ENCODE results near the gene ACAN. TPM values are rescaled to one million over a fixed set of nuclear protein-coding genes. Genes with fewer than 3 reads are reported as not detected.

Gene ACAN
- total RNA-seq, 1 experiment from 2014 or later, result not detected

DNA sequence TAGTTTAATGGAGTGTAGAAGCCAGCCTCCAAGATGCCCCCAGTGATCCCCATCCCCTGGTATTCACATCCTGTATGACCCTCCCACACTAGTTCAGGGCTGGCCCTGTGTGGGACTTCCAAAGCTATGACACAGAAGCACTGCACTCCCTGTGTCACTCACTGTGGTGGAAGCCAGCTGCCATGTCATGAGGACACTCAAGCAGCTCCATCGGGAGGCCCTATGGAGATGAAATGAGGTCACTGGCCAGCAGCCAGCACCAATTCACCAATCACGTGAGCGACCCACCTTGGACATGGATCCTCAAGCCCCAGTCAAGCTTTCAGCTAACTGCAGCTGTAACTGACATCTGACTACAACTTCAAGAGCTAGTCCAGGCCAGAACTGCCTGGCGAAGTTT, 3.9 kb upstream of the ACAN start:
- POLR2A ChIA-PET (ENCODE audit: unreplicated experiment), result no interaction called here

DNA sequence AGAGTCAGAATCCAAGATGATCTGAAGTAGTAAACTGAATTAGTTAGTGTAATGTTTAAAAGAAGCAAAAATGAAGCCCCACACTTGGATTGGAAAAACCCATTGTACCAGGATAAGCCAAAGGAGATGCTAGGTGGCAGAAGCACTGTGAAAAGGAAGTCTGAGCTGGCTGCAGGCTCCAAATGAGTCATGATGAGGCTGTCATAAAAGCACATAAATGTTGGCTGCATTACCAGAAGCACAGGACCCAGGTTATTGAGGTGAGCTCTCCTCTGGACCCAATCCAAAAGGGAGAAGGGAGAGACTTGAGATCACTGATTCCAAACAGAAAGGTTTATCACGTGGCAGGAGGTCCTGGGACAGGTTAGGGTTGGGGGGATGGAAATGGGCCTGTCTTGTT, 3.2 kb upstream of the ACAN start:
- Histone ChIP-seq H3F3A (ENCODE audit: insufficient read depth, low read depth) (no peaks in the 10 kb centered on the region), H3K9me3 (ENCODE audit: insufficient read depth, low read depth) (no peaks in the 10 kb centered on the region), H3K36me3 (ENCODE audit: low read depth) (no peaks in the 10 kb centered on the region), H3K4me2 (no peak overlapping the region), H3K4me1 (replicated peaks; ENCODE audit: insufficient read depth) (no peaks in the 10 kb centered on the region), H2AFZ (no peak overlapping the region), H3K27ac (no peak overlapping the region), H3K27me3 (ENCODE audit: insufficient read depth, low read depth) (peaks cover 86% of the 10 kb centered on the region), H3K9me2 (ENCODE audit: insufficient read depth) (no peaks in the 10 kb centered on the region), H3K4me3 (no peak overlapping the region), H3K79me2 (ENCODE audit: low read depth) (no peaks in the 10 kb centered on the region), H4K20me1 (ENCODE audit: insufficient read depth) (no peaks in the 10 kb centered on the region)
- intact Hi-C loops (cut with micrococcal nuclease; ENCODE audit: unreplicated experiment), result no loop called here
- CTCF ChIA-PET, result no interaction called here
- BruUV-seq (replicated peaks), result no TSS peak
- TF ChIP-seq EZH2 (IDR thresholded peaks at IDR 0.05; ENCODE audit: low read depth), result no peak
- TF ChIP-seq, protein P1, sequence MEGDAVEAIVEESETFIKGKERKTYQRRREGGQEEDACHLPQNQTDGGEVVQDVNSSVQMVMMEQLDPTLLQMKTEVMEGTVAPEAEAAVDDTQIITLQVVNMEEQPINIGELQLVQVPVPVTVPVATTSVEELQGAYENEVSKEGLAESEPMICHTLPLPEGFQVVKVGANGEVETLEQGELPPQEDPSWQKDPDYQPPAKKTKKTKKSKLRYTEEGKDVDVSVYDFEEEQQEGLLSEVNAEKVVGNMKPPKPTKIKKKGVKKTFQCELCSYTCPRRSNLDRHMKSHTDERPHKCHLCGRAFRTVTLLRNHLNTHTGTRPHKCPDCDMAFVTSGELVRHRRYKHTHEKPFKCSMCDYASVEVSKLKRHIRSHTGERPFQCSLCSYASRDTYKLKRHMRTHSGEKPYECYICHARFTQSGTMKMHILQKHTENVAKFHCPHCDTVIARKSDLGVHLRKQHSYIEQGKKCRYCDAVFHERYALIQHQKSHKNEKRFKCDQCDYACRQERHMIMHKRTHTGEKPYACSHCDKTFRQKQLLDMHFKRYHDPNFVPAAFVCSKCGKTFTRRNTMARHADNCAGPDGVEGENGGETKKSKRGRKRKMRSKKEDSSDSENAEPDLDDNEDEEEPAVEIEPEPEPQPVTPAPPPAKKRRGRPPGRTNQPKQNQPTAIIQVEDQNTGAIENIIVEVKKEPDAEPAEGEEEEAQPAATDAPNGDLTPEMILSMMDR (conservative IDR thresholded peaks at IDR 0.05), result no peak
- DNase-seq, result no peak
- POLR2A ChIA-PET (ENCODE audit: unreplicated experiment), result no interaction called here

More for the DNA sequence above, 3.9 kb upstream of the ACAN start:
- Histone ChIP-seq H2AFZ (no peak overlapping the region), H3K9me2 (ENCODE audit: insufficient read depth) (no peaks in the 10 kb centered on the region), H3K4me2 (no peak overlapping the region), H3K36me3 (ENCODE audit: low read depth) (no peaks in the 10 kb centered on the region), H3K27me3 (ENCODE audit: insufficient read depth, low read depth) (peaks cover 86% of the 10 kb centered on the region), H3K9me3 (ENCODE audit: insufficient read depth, low read depth) (no peaks in the 10 kb centered on the region), H3K27ac (no peak overlapping the region), H3K4me1 (replicated peaks; ENCODE audit: insufficient read depth) (no peaks in the 10 kb centered on the region), H4K20me1 (ENCODE audit: insufficient read depth) (no peaks in the 10 kb centered on the region), H3K4me3 (no peak overlapping the region), H3F3A (ENCODE audit: insufficient read depth, low read depth) (no peaks in the 10 kb centered on the region), H3K79me2 (ENCODE audit: low read depth) (no peaks in the 10 kb centered on the region)
- CTCF ChIA-PET, result no interaction called here
- no TSS peak for BruUV-seq (replicated peaks)
- no peak for TF ChIP-seq EZH2 (IDR thresholded peaks at IDR 0.05; ENCODE audit: low read depth)
- TF ChIP-seq, protein P1 (conservative IDR thresholded peaks at IDR 0.05), result no peak
- intact Hi-C loops (cut with micrococcal nuclease; ENCODE audit: unreplicated experiment), result no loop called here
- DNase-seq, result no peak

DNA sequence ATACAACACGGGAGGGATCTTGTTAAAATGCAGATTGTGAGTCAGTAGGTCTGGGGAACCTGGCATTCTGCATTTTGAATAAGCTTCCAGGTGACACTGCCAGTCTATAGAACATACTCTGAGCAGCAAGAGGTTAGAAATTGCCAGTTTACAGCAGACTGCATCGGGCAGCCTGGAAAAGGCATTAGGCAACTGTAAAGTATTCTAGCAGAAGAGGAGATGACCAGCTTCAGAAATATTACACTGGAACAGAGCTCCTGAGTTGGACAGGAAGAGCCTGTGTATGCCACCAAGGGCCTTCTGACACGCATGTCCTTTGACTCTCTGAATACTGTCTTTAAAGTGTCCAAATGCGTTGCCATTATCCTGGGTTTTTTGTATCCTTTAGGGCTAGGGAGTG, 2.5 kb upstream of the ACAN start:
- Histone ChIP-seq H3K27me3 (ENCODE audit: insufficient read depth, low read depth) (peaks cover 84% of the 10 kb centered on the region), H4K20me1 (ENCODE audit: insufficient read depth) (no peaks in the 10 kb centered on the region), H3K9me2 (ENCODE audit: insufficient read depth) (no peaks in the 10 kb centered on the region), H3K4me1 (replicated peaks; ENCODE audit: insufficient read depth) (no peaks in the 10 kb centered on the region), H3K79me2 (ENCODE audit: low read depth) (no peaks in the 10 kb centered on the region), H3K9me3 (ENCODE audit: insufficient read depth, low read depth) (no peaks in the 10 kb centered on the region), H3K4me3 (no peak overlapping the region), H2AFZ (no peak overlapping the region), H3K27ac (no peak overlapping the region), H3K4me2 (no peak overlapping the region), H3F3A (ENCODE audit: insufficient read depth, low read depth) (no peaks in the 10 kb centered on the region), H3K36me3 (ENCODE audit: low read depth) (no peaks in the 10 kb centered on the region)
- no peak for DNase-seq
- BruUV-seq (replicated peaks), result no TSS peak
- intact Hi-C loops (cut with micrococcal nuclease; ENCODE audit: unreplicated experiment), result no loop called here
- CTCF ChIA-PET, result no interaction called here
- POLR2A ChIA-PET (ENCODE audit: unreplicated experiment), result no interaction called here
- no peak for TF ChIP-seq EZH2 (IDR thresholded peaks at IDR 0.05; ENCODE audit: low read depth)
- TF ChIP-seq, protein P1 (conservative IDR thresholded peaks at IDR 0.05), result no peak

Data from PC-9 (cell line).